Measurements from ENCODE around the gene FERMT2.

DNA sequence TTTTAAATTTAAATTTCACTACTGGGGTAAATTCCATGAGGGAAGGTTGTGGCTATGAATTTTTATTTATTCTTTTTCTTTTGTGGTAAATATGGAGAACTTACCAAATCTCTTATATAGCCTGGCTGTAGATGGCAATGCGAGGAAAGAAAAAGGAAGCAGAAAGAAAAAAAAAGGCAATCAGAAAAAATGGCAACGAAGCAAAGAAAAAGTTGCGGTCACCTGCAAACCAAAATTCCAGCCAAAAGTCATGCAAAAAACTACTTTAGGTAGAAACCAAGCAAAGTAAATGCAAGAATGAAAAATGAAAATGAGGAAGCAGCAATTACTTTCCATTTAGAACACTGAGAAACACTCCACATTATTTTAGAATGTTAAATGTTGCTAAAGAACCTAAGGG, 89.9 kb downstream of the FERMT2 start:
- TF ChIP-seq, protein P1, sequence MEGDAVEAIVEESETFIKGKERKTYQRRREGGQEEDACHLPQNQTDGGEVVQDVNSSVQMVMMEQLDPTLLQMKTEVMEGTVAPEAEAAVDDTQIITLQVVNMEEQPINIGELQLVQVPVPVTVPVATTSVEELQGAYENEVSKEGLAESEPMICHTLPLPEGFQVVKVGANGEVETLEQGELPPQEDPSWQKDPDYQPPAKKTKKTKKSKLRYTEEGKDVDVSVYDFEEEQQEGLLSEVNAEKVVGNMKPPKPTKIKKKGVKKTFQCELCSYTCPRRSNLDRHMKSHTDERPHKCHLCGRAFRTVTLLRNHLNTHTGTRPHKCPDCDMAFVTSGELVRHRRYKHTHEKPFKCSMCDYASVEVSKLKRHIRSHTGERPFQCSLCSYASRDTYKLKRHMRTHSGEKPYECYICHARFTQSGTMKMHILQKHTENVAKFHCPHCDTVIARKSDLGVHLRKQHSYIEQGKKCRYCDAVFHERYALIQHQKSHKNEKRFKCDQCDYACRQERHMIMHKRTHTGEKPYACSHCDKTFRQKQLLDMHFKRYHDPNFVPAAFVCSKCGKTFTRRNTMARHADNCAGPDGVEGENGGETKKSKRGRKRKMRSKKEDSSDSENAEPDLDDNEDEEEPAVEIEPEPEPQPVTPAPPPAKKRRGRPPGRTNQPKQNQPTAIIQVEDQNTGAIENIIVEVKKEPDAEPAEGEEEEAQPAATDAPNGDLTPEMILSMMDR (conservative IDR thresholded peaks at IDR 0.05) = no peak
- no peak for TF ChIP-seq ZFX (IDR thresholded peaks at IDR 0.05)

Measured in C4-2B (cell line).